Measurements from ENCODE around the gene SLC7A11. TPM values are rescaled to one million over a fixed set of nuclear protein-coding genes. Genes with fewer than 3 reads are reported as not detected.

SLC7A11 gene
- total RNA-seq, 6 donors from 2014 or later = 0.77 to 9.6 (median 2.1) TPM

- WGBS, 2 donors = 48 to 50% methylated on average over 5 of the region's 5 CpGs
- Histone ChIP-seq H3K4me3 (no peak overlapping the region), H3K27me3 (no peaks in the 10 kb centered on the region), H3K27ac (no peak overlapping the region), H3K9me3 (no peaks in the 10 kb centered on the region), H3K4me1 (peaks cover 0 to 7% (median 0%) of the 10 kb centered on the region in 4 donors), H3K36me3 (no peaks in the 10 kb centered on the region)
- no peak for TF ChIP-seq POLR2AphosphoS5 (IDR thresholded peaks at IDR 0.05)
- peak in 1 of 4 donors; percentile 5 for TF ChIP-seq EP300 (IDR thresholded peaks at IDR 0.05)
- no peak for TF ChIP-seq POLR2A (IDR thresholded peaks at IDR 0.05)
- TF ChIP-seq CTCF (IDR thresholded peaks at IDR 0.05) = no peak
- peak; percentile 56 to 79 for ATAC-seq (ENCODE audit: low FRiP score in 2 of 2)
- peak in 1 of 2 donors; percentile 42 for DNase-seq
Observed at GRCh38 chr4:138199568-138200235, 42.4 kb downstream of the SLC7A11 start.

GRCh38 chr4:138196153-138196552 is 46.0 kb downstream of the SLC7A11 start:
- no peaks in the 10 kb centered on the region for H3K9me3 ChIP-seq
- H3K36me3 ChIP-seq = no peaks in the 10 kb centered on the region
- no peak for DNase-seq
- TF ChIP-seq POLR2AphosphoS5 (IDR thresholded peaks at IDR 0.05) = no peak
- TF ChIP-seq CTCF (IDR thresholded peaks at IDR 0.05) = no peak
- TF ChIP-seq EP300 (IDR thresholded peaks at IDR 0.05) = no peak
- no peak for TF ChIP-seq POLR2A (IDR thresholded peaks at IDR 0.05)
- no peak for ATAC-seq (ENCODE audit: low FRiP score in 2 of 2)
- H3K4me3 ChIP-seq = no peak overlapping the region
- peaks cover 0 to 7% (median 0%) of the 10 kb centered on the region in 4 donors for H3K4me1 ChIP-seq
- no peaks in the 10 kb centered on the region for H3K27me3 ChIP-seq
- no peak overlapping the region for H3K27ac ChIP-seq
- 73 to 77% methylated on average over 3 of the region's 3 CpGs for WGBS, 2 donors

DNA sequence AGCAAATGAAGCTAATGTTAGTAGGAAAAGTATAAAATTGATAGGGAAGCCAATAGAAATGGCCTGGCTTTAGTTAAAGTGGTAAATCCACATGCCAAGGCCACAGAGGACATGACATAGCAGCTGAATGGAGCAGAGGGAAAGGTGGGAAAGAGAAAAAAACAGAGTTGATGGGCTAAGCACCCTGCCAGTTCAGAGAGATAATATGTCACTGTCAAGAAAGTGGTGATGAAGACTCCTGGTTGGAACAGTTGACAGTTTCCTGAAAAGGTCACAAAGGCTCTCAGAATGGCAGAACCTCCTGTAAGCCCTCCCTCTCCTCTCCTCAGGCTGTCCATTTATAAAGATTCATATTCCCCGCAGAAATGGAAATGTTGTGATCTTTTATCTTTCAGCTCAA is 48.2 kb downstream of the SLC7A11 start:
- TF ChIP-seq POLR2AphosphoS5 (IDR thresholded peaks at IDR 0.05) = no peak
- TF ChIP-seq EP300 (IDR thresholded peaks at IDR 0.05) = no peak
- TF ChIP-seq CTCF (IDR thresholded peaks at IDR 0.05) = no peak
- no peak for TF ChIP-seq POLR2A (IDR thresholded peaks at IDR 0.05)
- no peak overlapping the region for H3K27ac ChIP-seq
- H3K36me3 ChIP-seq = no peaks in the 10 kb centered on the region
- no peak overlapping the region for H3K4me3 ChIP-seq
- H3K4me1 ChIP-seq = no peaks in the 10 kb centered on the region
- ATAC-seq (ENCODE audit: low FRiP score in 2 of 2) = no peak
- no peaks in the 10 kb centered on the region for H3K27me3 ChIP-seq
- 100% methylated on average over 1 of the region's 1 CpG for WGBS, 2 donors
- DNase-seq = no peak
- H3K9me3 ChIP-seq = no peaks in the 10 kb centered on the region

DNA sequence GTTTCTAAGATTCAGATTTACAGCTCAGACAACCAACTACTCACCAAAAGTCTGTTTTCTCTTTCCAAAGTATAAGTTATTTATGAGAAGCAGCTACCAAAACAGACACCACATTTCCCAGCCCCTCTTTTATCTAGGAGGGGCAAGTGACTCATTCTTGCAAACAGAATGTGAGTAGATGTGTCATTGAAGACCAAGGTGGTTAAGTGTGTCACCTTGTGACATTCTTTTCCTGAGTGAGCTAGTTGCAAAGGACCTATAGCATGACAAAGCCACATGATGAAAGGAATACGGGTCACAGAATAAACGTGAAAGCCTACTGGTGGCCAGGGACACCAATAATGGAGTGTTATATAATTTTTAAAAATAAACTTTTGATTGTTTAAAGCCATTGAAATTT is 50.0 kb downstream of the SLC7A11 start:
- Histone ChIP-seq H3K36me3 (no peaks in the 10 kb centered on the region), H3K4me1 (no peaks in the 10 kb centered on the region), H3K27ac (no peak overlapping the region), H3K27me3 (no peaks in the 10 kb centered on the region), H3K9me3 (no peaks in the 10 kb centered on the region), H3K4me3 (no peak overlapping the region)
- ATAC-seq (ENCODE audit: low FRiP score in 2 of 2) (no peak), DNase-seq (no peak)
- WGBS, 2 donors = 86 to 88% methylated on average over 2 of the region's 2 CpGs
- TF ChIP-seq POLR2AphosphoS5 (IDR thresholded peaks at IDR 0.05) (no peak), POLR2A (IDR thresholded peaks at IDR 0.05) (no peak), EP300 (IDR thresholded peaks at IDR 0.05) (no peak), CTCF (IDR thresholded peaks at IDR 0.05) (no peak)

DNA sequence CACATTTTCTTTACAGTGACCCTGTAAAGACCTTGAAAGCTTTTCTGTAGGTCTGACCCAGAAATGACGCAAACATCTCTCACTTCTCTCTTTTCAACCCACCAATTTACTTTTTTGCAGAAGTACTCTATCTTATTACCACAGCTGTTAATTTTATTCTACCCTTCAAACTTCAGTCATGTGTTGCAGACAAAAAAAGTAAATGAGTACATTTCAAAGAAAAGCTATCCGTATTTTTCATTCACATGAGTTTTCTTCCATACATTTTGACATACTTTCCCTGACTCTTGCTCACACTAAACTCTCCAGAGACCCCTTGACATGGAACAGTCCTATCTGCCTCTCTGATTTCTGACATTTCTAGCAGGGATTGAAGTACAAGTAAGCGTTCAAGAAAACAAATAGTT is 51.7 kb downstream of the SLC7A11 start:
- Histone ChIP-seq H3K4me3 (no peak overlapping the region), H3K4me1 (no peaks in the 10 kb centered on the region), H3K9me3 (no peaks in the 10 kb centered on the region), H3K27ac (no peak overlapping the region), H3K36me3 (no peaks in the 10 kb centered on the region), H3K27me3 (no peaks in the 10 kb centered on the region)
- 61 to 62% methylated on average over 3 of the region's 3 CpGs for WGBS, 2 donors
- peak in 1 of 2 donors; percentile 67 for ATAC-seq (ENCODE audit: low FRiP score in 2 of 2)
- DNase-seq = no peak
- TF ChIP-seq POLR2AphosphoS5 (IDR thresholded peaks at IDR 0.05) (no peak), EP300 (IDR thresholded peaks at IDR 0.05) (no peak), CTCF (IDR thresholded peaks at IDR 0.05) (no peak), POLR2A (IDR thresholded peaks at IDR 0.05) (no peak)
